NCI-H2196 (cell line): ENCODE results near the gene NUP43.
"Not testable (repeated sequence)": the region's sequence is repeated elsewhere in the genome, so short reads cannot be mapped to it uniquely, and the experiment has no call there.

Source experiments
- DNase-seq: peaks from one replicate; lab custom pipeline; 2025; ENCODE audit not compliant: unreplicated experiment; lab: John Stamatoyannopoulos, UW

Gene NUP43

DNA sequence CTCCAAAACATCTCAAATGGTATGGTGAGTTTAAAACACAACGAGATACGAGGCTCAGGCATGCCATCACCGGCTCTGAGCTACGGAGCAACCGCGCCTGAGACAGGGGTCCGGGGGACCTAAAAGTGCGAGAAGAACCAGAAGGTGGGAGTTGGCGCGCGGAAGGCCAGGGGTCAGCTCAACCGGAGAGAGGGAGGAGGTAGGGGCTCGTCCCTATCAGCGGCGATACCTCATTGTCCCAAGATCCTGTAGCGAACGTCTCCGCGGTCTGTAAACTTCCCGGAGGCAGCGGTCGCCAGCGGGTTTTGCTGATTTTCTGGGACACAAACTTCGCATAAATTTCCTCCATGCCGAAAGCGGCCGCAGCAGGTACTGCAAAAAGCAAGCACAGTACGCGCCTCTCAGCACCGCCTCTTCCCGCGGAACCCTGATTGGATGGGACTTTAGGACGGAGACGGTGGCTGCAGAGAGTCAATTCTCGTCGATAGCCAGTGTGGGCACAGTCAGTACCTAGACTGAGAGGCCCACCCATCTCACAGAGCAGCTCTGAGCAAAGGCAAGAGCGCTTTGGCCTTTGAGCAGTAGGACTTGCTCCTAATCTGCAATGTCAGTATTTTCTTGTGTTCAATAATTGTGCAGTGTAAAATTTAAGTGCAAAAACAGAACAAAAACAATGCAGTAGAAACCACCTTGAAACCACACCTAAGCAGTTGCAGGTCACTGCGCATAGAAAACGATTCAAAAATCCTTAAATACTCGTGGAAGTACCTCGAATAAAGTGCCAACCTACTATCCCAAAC is at the start of gene NUP43:
TSS of gene NUP43 (minus strand) at position 383 of the 800 bp plus-strand sequence. CDS start at position 349, 34 bp downstream.
- peak; percentile 92 for DNase-seq

GRCh38 chr6:149783551-149783950 is 37.2 kb upstream of the NUP43 start:
- no peak for DNase-seq

DNA sequence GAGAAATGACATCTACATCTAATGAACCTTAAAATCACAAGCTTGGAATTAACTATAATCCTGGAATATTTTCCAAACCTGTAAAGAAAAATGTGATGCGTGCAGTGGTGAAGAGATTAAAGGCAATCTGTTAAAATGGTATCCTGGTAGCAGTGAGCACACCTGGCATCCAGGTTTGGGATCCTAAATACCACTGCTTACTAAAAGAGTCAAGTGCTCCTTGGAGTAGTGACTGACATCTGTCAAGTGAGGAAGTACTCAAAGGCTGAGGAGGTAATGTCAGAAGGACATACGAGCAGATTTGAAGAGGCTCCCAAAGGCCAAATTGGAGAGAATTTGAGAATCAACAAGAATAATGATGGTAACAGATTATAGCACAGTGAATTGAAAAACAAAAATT is 36.0 kb upstream of the NUP43 start:
- no peak for DNase-seq

DNA sequence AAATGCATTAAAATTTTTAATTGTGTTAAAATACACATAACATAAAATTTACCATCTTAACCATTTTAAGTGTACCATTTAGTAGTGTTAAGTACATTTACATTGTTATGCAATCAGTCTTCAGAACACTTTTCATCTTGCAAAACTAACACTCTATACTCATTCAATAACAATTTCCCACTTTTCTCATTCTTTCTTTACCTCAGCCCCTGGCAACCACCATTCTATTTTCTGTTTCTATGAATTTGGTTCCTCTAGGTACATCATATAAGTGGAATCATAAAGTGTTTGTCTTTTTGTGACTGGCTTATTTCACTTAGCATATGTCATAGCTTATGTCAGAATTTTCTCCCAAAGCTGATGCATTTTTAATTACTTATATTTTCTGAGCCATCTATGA is 35.4 kb upstream of the NUP43 start:
- no peak for DNase-seq

DNA sequence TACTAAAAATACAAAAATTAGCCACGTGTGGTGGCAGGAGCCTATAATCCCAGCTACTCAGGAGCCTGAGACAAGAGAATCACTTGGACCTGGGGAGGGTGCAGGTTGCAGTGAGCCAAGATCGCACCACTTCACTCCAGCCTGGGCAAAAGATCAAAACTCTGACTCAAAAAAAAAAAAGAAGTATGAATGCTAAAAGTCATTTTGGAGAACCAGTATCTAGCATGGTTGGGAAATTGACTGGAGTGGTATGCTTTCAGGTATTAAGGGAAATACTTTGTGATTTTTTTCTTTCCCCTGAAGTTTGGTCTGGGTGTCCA is 33.3 kb upstream of the NUP43 start:
- no peak for DNase-seq

DNA sequence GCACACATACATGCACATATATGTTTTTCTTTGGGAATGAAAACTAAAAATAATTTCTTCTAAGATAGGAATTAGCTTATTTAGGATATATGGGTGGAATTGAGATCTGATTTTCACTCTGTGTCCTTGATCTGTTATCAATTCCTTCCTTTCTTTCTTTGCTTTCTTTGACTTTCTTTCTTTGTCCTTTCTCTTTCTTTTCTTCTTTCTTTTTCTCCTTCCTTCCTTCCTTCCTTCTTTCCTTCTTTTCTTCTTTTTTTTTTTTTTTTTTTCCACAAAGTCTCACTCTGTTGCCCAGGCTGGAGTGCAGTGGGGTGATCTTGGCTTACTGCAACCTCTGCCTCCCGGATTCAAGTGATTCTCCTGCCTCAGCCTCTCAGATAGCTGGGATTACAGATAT is 31.3 kb upstream of the NUP43 start:
- DNase-seq: no peak

- DNase-seq: no peak
Observed at GRCh38 chr6:149771925-149772324, 25.6 kb upstream of the NUP43 start.

GRCh38 chr6:149771185-149771584 is 24.9 kb upstream of the NUP43 start:
- no peak for DNase-seq

GRCh38 chr6:149769676-149770075 is 23.3 kb upstream of the NUP43 start:
- DNase-seq: no peak

- DNase-seq: peak; percentile 28
Observed at GRCh38 chr6:149766156-149766769, 19.9 kb upstream of the NUP43 start.

DNA sequence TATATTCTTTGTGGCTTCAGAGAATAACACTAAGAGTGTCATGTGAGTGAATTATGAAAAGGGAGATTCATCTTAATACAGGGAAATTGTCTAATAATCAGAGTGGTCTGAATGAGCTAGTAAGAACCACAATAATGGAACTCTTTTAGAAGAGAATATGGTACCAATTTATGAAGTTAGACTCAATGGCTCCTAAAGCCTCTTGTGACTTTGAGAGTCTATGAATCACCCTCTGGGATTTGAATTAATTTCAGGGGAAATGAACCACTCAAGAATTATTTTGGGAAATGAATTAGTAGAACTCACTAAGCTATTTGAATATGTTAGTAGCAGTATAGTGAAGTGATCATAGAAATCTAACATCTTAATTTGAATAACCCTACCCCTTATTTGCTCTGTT is 17.5 kb upstream of the NUP43 start:
- no peak for DNase-seq

DNA sequence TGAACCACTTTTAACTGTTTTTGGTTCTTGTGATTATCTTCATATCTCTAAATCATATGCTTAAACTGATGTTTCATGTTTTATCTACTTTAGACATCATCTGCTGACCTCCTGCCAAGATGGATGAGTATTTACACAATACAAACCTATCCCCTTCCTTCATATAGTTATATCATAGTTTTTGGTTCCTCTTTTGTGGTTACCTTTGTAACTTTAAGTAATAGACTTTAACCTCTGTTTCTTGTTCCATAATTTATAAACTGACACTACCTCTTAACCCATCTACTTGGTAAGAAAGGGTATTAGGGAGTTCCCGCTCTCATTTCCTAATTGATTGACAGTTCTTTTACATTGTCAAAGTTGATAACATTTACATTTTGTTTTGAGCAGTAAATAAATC is 15.1 kb upstream of the NUP43 start:
- no peak for DNase-seq

DNA sequence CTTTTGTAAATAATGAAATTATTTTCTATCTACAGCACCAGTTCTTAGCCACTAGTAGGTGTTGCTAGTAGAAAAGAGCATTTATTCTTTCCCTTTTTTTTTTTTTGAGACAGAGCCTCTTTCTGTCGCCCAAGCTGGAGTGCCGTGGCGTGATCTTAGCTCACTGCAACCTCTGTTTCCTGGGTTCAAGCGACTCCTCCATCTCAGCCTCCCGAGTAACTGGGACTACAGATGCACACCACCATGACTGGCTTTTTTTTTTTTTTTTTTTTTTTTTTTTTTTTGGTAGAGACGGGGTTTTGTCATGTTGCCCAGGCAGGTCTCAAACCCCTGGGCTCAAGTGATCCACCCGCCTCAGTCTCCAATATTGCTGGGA is 9.9 kb upstream of the NUP43 start:
- DNase-seq: no peak

- no peak for DNase-seq
Observed at GRCh38 chr6:149755300-149756260, 9.3 kb upstream of the NUP43 start.

- no peak for DNase-seq
Observed at GRCh38 chr6:149754548-149754947, 8.2 kb upstream of the NUP43 start.

- DNase-seq: not testable (repeated sequence)
Observed at GRCh38 chr6:149753374-149753637, 7.0 kb upstream of the NUP43 start.

DNA sequence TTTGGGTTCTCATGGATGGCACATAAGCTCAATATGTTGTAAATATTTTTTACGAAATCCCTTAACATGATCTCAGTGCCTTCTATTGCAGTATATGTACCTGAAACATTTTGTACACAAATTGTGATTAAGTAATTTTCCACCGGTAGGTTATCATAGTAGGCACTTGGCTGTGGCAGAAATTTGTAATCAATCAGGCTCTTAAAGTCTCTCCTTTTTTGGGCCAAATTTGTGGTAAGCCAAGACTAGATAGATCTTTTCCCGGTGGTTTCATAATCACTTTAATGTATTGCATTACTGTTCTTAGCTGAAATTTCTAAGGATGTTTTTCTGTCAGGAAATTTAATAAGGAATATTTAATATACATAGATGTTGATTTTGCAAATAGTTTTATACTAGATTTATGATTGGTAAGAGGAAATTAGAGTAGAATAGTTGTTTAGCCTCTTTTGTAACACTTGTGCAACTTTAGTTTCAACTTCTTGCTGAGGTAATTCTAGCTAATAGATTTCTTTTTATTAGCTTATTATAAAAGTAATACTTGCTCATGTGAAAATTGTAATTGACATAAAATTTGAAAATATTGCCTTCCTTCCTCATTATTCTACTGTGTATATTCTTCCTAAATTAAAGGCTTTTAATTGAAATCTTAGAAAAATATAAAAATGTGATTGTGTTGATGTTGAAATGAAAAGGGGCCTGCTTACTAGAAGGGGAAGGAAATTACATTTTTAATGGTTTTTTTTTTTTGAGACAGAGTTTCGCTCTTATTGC is 6.5 kb upstream of the NUP43 start:
- no peak for DNase-seq

DNA sequence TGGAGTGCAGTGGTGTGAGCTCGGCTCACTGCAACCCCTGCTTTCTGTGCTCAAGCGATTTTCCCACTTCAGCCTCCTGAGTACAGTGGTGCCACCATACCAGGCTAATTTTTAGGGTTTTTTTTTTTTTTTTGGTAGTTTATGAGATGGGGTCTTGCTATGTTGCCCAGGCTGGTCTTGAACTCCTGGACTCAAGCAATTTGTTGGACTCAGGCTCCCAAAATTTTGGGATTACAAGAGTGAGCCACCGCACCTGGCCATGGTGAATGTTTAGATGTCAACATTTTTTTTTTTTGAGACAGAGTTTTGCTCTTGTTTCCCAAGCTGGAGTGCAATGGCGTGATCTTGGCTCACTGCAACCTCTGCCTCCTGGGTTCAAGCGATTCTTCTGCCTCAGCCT is 5.6 kb upstream of the NUP43 start:
- not testable (repeated sequence) for DNase-seq

DNA sequence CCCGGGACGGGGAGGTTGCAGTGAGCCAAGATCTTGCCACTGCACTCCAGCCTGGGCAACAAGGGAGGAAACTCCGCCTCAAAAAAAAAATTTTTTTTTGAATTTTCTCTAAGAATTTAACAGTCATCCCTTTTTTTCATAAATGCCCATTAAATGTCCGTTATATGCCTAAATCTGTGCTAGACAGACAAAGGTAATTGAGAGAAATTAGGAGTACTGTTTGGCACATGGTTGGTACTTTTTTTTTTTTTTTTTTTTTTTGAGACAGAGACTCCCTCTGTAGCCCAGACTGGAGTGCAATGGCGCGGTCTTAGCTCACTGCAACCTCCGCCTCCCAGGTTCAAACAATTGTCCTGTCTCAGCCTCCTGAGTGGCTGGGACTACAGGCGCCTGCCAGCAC is 4.9 kb upstream of the NUP43 start:
- DNase-seq: no peak

- DNase-seq: peak; percentile 17
Observed at GRCh38 chr6:149750136-149750609, 3.8 kb upstream of the NUP43 start.

DNA sequence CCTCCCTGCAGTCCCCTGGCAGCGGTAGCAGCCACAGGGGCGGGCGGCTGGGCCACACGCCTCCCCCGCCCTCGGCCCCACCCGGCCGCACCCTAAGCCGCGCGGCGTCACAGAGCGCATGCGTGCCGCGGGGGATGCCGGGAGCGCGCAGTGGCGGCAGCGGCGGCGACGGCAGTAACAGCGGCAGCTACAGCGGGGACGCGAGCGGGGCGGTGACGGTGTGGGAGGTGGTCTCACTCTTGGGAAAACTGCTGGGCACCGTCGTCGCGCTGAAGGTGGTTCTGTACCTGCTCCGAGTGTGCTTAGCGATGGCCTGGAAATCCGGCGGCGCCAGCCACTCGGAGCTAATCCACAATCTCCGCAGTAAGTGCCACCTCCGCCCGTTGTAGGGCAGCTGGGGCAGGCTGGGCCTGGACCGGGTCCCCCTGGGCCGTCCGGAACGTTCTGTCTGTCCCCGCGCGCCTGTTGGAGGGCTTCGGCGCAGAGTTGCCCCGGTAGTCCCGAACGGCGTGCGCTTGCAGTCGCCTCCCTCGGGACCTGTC is 3.3 kb upstream of the NUP43 start, which contains the start of gene PCMT1:
TSS of gene PCMT1 (plus strand) at position 148 of the 542 bp plus-strand sequence. CDS start at position 309, 161 bp downstream.
- peak; percentile 95 for DNase-seq
